ENCODE measurements around the gene CCIN. TPM values are rescaled to one million over a fixed set of nuclear protein-coding genes. Genes with fewer than 3 reads are reported as not detected.

CCIN gene
- total RNA-seq, 1 experiment from 2014 or later: 0.20 TPM

- intact Hi-C loops (cut with micrococcal nuclease): no loop called here
- RAD21 ChIA-PET (ENCODE audit: low non-redundant PET in 1 of 2, low total read pairs in 2 of 2, uncharacterized antibody in 2 of 2, unreplicated experiment in 2 of 2): no interaction called here
Observed at GRCh38 chr9:36191686-36192085, 22.5 kb downstream of the CCIN start.

More at GRCh38 chr9:36191686-36192085, 22.5 kb downstream of the CCIN start:
- H4K20me1 ChIP-seq (ENCODE audit: insufficient read depth): 0 out of 2 replicates have a peak, but pooled peaks cover 5% of the 10 kb centered on the region
- H3K4me1 ChIP-seq (ENCODE audit: control insufficient read depth in 1 of 2, insufficient read depth in 2 of 2, low read length in 2 of 2): peaks cover 12 to 20% of the 10 kb centered on the region in 2 experiments
- ATAC-seq: no peak
- H3K9ac ChIP-seq (ENCODE audit: low read length): peak overlapping the region; percentile 89
- peak overlapping the region; percentile 80 for H3K27ac ChIP-seq (ENCODE audit: low read depth, low read length)
- TF ChIP-seq CBX3 (IDR thresholded peaks at IDR 0.05; ENCODE audit: low read depth) (no peak), SRF (IDR thresholded peaks at IDR 0.05; ENCODE audit: low read depth) (no peak), EGR1 (IDR thresholded peaks at IDR 0.05; ENCODE audit: low read depth) (no peak), SP1 (IDR thresholded peaks at IDR 0.05; ENCODE audit: low read depth) (no peak), JUND (IDR thresholded peaks at IDR 0.05) (no peak), CTCF (IDR thresholded peaks at IDR 0.05 in 2 of 3, conservative IDR thresholded peaks at IDR 0.05 in 1 of 3; ENCODE audit: borderline replicate concordance in 1 of 3, insufficient read depth in 1 of 3, low read depth in 2 of 3, low read length in 2 of 3) (no peak), POLR2A (IDR thresholded peaks at IDR 0.05; ENCODE audit: borderline replicate concordance, extremely low read depth, insufficient read depth, insufficient read length) (no peak), ZBTB33 (IDR thresholded peaks at IDR 0.05; ENCODE audit: extremely low read depth, insufficient replicate concordance, low read length) (no peak), CEBPB (IDR thresholded peaks at IDR 0.05; ENCODE audit: low read depth) (no peak), ATF3 (IDR thresholded peaks at IDR 0.05) (no peak), FOSL1 (IDR thresholded peaks at IDR 0.05; ENCODE audit: low read depth) (no peak), SIN3A (IDR thresholded peaks at IDR 0.05; ENCODE audit: low read depth) (no peak), TCF7L2 (IDR thresholded peaks at IDR 0.05; ENCODE audit: borderline replicate concordance, extremely low read depth, insufficient read depth, insufficient read length) (no peak), RAD21 (IDR thresholded peaks at IDR 0.05; ENCODE audit: low read depth) (no peak), EZH2phosphoT487 (IDR thresholded peaks at IDR 0.05; ENCODE audit: borderline replicate concordance) (no peak), ZNF274 (IDR thresholded peaks at IDR 0.05; ENCODE audit: low read depth, low read length) (no peak), YY1 (IDR thresholded peaks at IDR 0.05; ENCODE audit: extremely low read depth, insufficient replicate concordance, low read depth, low read length) (no peak), ZFX (IDR thresholded peaks at IDR 0.05) (no peak), EZH2 (IDR thresholded peaks at IDR 0.05) (no peak)
- H3K9me3 ChIP-seq (ENCODE audit: control insufficient read depth in 1 of 2, insufficient read depth in 1 of 2, low read depth in 1 of 2, low read length in 2 of 2): no peaks in the 10 kb centered on the region
- ChIA-PET POLR2A (interaction anchor here (1.6 to 2.5 kb wide), 2 partner anchors 10 to 16 kb away, joined by 5 to 13 read pairs; no protein-coding TSS in a partner anchor), CTCF (no interaction called here)
- no peak for DNase-seq (ENCODE audit: low read depth, low spot score)
- no peak overlapping the region for H2AFZ ChIP-seq (ENCODE audit: low read depth, low read length, poor library complexity, severe bottlenecking)
- no TSS peak for BruUV-seq (replicated peaks)
- peaks cover 0 to 10% of the 10 kb centered on the region in 2 experiments; a peak in 2 of 4 replicates for H3K36me3 ChIP-seq (ENCODE audit: control insufficient read depth in 1 of 2, insufficient read depth in 2 of 2, low read length in 2 of 2)
- peak overlapping the region; percentile 86 for H3K4me2 ChIP-seq (ENCODE audit: low read length)
- H3K79me2 ChIP-seq (ENCODE audit: insufficient read depth, low read length): peaks cover 54% of the 10 kb centered on the region
- peak overlapping the region; percentile 87 to 91 for H3K4me3 ChIP-seq (replicated peaks in 1 of 2; ENCODE audit: low read depth in 1 of 2, low read length in 2 of 2)
- H3K9me2 ChIP-seq (ENCODE audit: insufficient read depth): no peaks in the 10 kb centered on the region
- H3K27me3 ChIP-seq (ENCODE audit: insufficient read depth, low read length): no peaks in the 10 kb centered on the region

Measured in HCT116 (cell line).